ENCODE results near the gene MACIR.

MACIR gene

GRCh38 chr5:103249068-103249467 is 9.5 kb upstream of the MACIR start:
- Histone ChIP-seq H3K4me3 (ENCODE audit: low read depth, low read length) (no peak overlapping the region), H3K36me3 (replicated peaks) (no peaks in the 10 kb centered on the region), H3K27me3 (replicated peaks) (no peaks in the 10 kb centered on the region), H3K27ac (no peak overlapping the region)
- no peak for TF ChIP-seq CTCF (IDR thresholded peaks at IDR 0.05; ENCODE audit: low read depth, low read length, missing control alignments)
- DNase-seq, result no peak
- in situ Hi-C loops (cut with HindIII; ENCODE audit: low pct_ligation_motif_present, low sequenced_read_pairs), result no loop called here

GRCh38 chr5:103254921-103255320 is 3.6 kb upstream of the MACIR start:
- DNase-seq, result no peak
- H3K27me3 ChIP-seq (replicated peaks), result no peaks in the 10 kb centered on the region
- in situ Hi-C loops (cut with HindIII; ENCODE audit: low pct_ligation_motif_present, low sequenced_read_pairs), result no loop called here
- no peak overlapping the region for H3K27ac ChIP-seq
- TF ChIP-seq CTCF (IDR thresholded peaks at IDR 0.05; ENCODE audit: low read depth, low read length, missing control alignments), result no peak
- no peaks in the 10 kb centered on the region for H3K36me3 ChIP-seq (replicated peaks)
- H3K4me3 ChIP-seq (ENCODE audit: low read depth, low read length), result no peak overlapping the region

GRCh38 chr5:103255691-103256090 is 2.9 kb upstream of the MACIR start:
- Histone ChIP-seq H3K36me3 (replicated peaks) (no peaks in the 10 kb centered on the region), H3K27me3 (replicated peaks) (no peaks in the 10 kb centered on the region), H3K27ac (no peak overlapping the region), H3K4me3 (ENCODE audit: low read depth, low read length) (no peak overlapping the region)
- in situ Hi-C loops (cut with HindIII; ENCODE audit: low pct_ligation_motif_present, low sequenced_read_pairs), result no loop called here
- DNase-seq, result no peak
- TF ChIP-seq CTCF (IDR thresholded peaks at IDR 0.05; ENCODE audit: low read depth, low read length, missing control alignments), result no peak

- no peak overlapping the region for H3K4me3 ChIP-seq (ENCODE audit: low read depth, low read length)
- no peak for DNase-seq
- in situ Hi-C loops (cut with HindIII; ENCODE audit: low pct_ligation_motif_present, low sequenced_read_pairs), result no loop called here
- no peaks in the 10 kb centered on the region for H3K27me3 ChIP-seq (replicated peaks)
- no peaks in the 10 kb centered on the region for H3K36me3 ChIP-seq (replicated peaks)
- no peak overlapping the region for H3K27ac ChIP-seq
- TF ChIP-seq CTCF (IDR thresholded peaks at IDR 0.05; ENCODE audit: low read depth, low read length, missing control alignments), result peak; percentile 31
Measured at GRCh38 chr5:103256178-103256577, 2.4 kb upstream of the MACIR start.

- in situ Hi-C loops (cut with HindIII; ENCODE audit: low pct_ligation_motif_present, low sequenced_read_pairs), result no loop called here
- peak; percentile 13 for DNase-seq
- peak overlapping the region; percentile 76 for H3K27ac ChIP-seq
Measured at GRCh38 chr5:103258957-103259704, 568 bp downstream of the MACIR start.

More at GRCh38 chr5:103258957-103259704, 568 bp downstream of the MACIR start:
- Histone ChIP-seq H3K4me3 (ENCODE audit: low read depth, low read length) (peak overlapping the region; percentile 85), H3K36me3 (replicated peaks) (no peaks in the 10 kb centered on the region), H3K27me3 (replicated peaks) (no peaks in the 10 kb centered on the region)
- TF ChIP-seq CTCF (IDR thresholded peaks at IDR 0.05; ENCODE audit: low read depth, low read length, missing control alignments), result no peak
